GOT3 (cell line): ENCODE results near the gene CFHR5.
"Not testable (repeated sequence)": the region's sequence is repeated elsewhere in the genome, so short reads cannot be mapped to it uniquely, and the experiment has no call there.

Experiments used
- DNase-seq: peaks from one replicate; lab custom pipeline; 2025; ENCODE audit warnings: mixed read lengths; lab: John Stamatoyannopoulos, UW

Gene CFHR5

GRCh38 chr1:196977278-196977677 lies at the start of gene CFHR5:
CFHR5 (plus strand) TSS chr1:196977556; CDS start chr1:196977665, 109 bp downstream.
- DNase-seq, result no peak

GRCh38 chr1:196932853-196933252 lies 44.5 kb upstream of the CFHR5 start:
- DNase-seq, result not testable (repeated sequence)

GRCh38 chr1:196933531-196934189 lies 43.7 kb upstream of the CFHR5 start:
- no peak for DNase-seq

- DNase-seq, result not testable (repeated sequence)
Observed at GRCh38 chr1:196941474-196941873, 35.9 kb upstream of the CFHR5 start.

GRCh38 chr1:196943568-196943967 lies 33.8 kb upstream of the CFHR5 start, which contains the start of gene CFHR2:
CFHR2 (plus strand) TSS chr1:196943738; CDS start chr1:196943881, 143 bp downstream.
- not testable (repeated sequence) for DNase-seq

GRCh38 chr1:196951711-196952394 lies 25.5 kb upstream of the CFHR5 start:
- no peak for DNase-seq

GRCh38 chr1:196954778-196955177 lies 22.6 kb upstream of the CFHR5 start:
- no peak for DNase-seq

GRCh38 chr1:196955926-196956325 lies 21.4 kb upstream of the CFHR5 start:
- DNase-seq, result no peak

- DNase-seq, result no peak
Observed at GRCh38 chr1:196960854-196961253, 16.5 kb upstream of the CFHR5 start.

GRCh38 chr1:196970182-196970581 lies 7.2 kb upstream of the CFHR5 start:
- no peak for DNase-seq

- DNase-seq, result no peak
Observed at GRCh38 chr1:196976278-196976677, 1.1 kb upstream of the CFHR5 start.

GRCh38 chr1:196980859-196981258 lies 3.5 kb downstream of the CFHR5 start:
- no peak for DNase-seq

GRCh38 chr1:196982247-196982646 lies 4.9 kb downstream of the CFHR5 start:
- DNase-seq, result not testable (repeated sequence)

GRCh38 chr1:196991919-196992651 lies 14.7 kb downstream of the CFHR5 start:
- not testable (repeated sequence) for DNase-seq

GRCh38 chr1:196993916-196994315 lies 16.6 kb downstream of the CFHR5 start:
- no peak for DNase-seq

- DNase-seq, result no peak
Observed at GRCh38 chr1:196997423-196997822, 20.1 kb downstream of the CFHR5 start.

GRCh38 chr1:197001828-197002227 lies 24.5 kb downstream of the CFHR5 start:
- DNase-seq, result no peak

- no peak for DNase-seq
Observed at GRCh38 chr1:197003132-197003531, 25.8 kb downstream of the CFHR5 start.

GRCh38 chr1:197008861-197009260 lies 31.5 kb downstream of the CFHR5 start:
- no peak for DNase-seq

GRCh38 chr1:197011614-197012013 lies 34.3 kb downstream of the CFHR5 start:
- DNase-seq, result no peak

GRCh38 chr1:197013234-197013633 lies 35.9 kb downstream of the CFHR5 start:
- no peak for DNase-seq

- DNase-seq, result no peak
Observed at GRCh38 chr1:197016751-197017150, 39.4 kb downstream of the CFHR5 start.
